IMR-90 (cell line): ENCODE measurements around the gene RASSF3.

Experiments
- FOS ChIP-seq: fragments of 150-350 bp; IDR thresholded peaks from 2 replicates; pipeline ENCODE4 v1.6.1; 2016; ENCODE audit warnings: low read depth, low read length
- MAFK ChIP-seq: IDR thresholded peaks from 2 replicates; pipeline ENCODE4 v1.6.1; 2012; ENCODE audit warnings: low read depth, low read length, improper control_type of control experiment
- POLR2A ChIP-seq: IDR thresholded peaks from 2 replicates; pipeline ENCODE4 v1.6.1; 2012; ENCODE audit warnings: mild to moderate bottlenecking, low read depth, low read length
- RAD21 ChIP-seq: IDR thresholded peaks from 2 replicates; pipeline ENCODE4 v1.6.1; 2012; ENCODE audit warnings: low read length, improper control_type of control experiment
- RFX5 ChIP-seq: IDR thresholded peaks from 2 replicates; pipeline ENCODE4 v1.8.0; 2012; ENCODE audit warnings: low read depth, mild to moderate bottlenecking, low read length, moderate library complexity
- SMC3 ChIP-seq: fragments of 150-350 bp; IDR thresholded peaks from 2 replicates; pipeline ENCODE4 v1.6.1; 2016; ENCODE audit warnings: low read depth, mild to moderate bottlenecking, antibody characterized with exemption, low read length, moderate library complexity
- TF ChIP-seq, protein P1 (sequence below): conservative IDR thresholded peaks from 2 replicates; pipeline ENCODE4 v1.5.1; 2012; ENCODE audit warnings: mild to moderate bottlenecking, low read depth, low read length, improper control_type of control experiment
- TF ChIP-seq, protein P2 (sequence below): fragments of 150-350 bp; IDR thresholded peaks from 2 replicates; pipeline ENCODE4 v1.6.1; 2017; ENCODE audit warnings: mild to moderate bottlenecking, antibody characterized with exemption, low read length, low read depth

DNA sequence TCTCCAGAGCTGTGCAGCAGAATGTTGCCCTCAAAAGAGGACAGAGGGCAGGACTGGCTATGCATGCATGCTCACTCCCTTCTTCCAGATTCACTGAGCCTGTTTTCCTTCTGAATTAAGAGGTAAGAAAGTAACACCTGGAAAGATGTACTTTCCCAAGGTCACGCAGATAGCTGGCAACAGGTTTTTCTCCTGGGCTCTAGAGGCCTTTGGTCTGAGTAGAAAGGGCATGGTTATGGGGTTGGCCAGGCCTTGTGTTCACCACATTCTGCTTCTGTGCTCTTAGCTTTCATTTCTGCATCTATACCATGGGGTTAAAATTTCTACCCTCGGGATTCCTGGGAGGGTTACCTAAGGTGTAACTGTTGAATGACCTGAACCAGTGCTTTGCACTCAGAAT, 57.5 kb downstream of the RASSF3 start:
- TF ChIP-seq POLR2A (no peak), RAD21 (no peak), MAFK (no peak), RFX5 (no peak), FOS (no peak), SMC3 (no peak)
- TF ChIP-seq, protein P1, sequence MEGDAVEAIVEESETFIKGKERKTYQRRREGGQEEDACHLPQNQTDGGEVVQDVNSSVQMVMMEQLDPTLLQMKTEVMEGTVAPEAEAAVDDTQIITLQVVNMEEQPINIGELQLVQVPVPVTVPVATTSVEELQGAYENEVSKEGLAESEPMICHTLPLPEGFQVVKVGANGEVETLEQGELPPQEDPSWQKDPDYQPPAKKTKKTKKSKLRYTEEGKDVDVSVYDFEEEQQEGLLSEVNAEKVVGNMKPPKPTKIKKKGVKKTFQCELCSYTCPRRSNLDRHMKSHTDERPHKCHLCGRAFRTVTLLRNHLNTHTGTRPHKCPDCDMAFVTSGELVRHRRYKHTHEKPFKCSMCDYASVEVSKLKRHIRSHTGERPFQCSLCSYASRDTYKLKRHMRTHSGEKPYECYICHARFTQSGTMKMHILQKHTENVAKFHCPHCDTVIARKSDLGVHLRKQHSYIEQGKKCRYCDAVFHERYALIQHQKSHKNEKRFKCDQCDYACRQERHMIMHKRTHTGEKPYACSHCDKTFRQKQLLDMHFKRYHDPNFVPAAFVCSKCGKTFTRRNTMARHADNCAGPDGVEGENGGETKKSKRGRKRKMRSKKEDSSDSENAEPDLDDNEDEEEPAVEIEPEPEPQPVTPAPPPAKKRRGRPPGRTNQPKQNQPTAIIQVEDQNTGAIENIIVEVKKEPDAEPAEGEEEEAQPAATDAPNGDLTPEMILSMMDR: no peak
- TF ChIP-seq, protein P2, sequence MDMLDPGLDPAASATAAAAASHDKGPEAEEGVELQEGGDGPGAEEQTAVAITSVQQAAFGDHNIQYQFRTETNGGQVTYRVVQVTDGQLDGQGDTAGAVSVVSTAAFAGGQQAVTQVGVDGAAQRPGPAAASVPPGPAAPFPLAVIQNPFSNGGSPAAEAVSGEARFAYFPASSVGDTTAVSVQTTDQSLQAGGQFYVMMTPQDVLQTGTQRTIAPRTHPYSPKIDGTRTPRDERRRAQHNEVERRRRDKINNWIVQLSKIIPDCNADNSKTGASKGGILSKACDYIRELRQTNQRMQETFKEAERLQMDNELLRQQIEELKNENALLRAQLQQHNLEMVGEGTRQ: no peak
